Hematopoietic multipotent progenitor cell (in vitro differentiated cells): ENCODE results near the gene CFAP206. TPM values are rescaled to one million over a fixed set of nuclear protein-coding genes. Genes with fewer than 3 reads are reported as not detected.
"Not testable (repeated sequence)": the region's sequence is repeated elsewhere in the genome, so short reads cannot be mapped to it uniquely, and the experiment has no call there.

Experiments used
- DNase-seq, 3 donors: peaks; one replicate each; pipeline ENCODE4 v3.0.0-alpha.2; 2011 to 2015; ENCODE audit warnings: low read depth in 2 of 3, low spot score in 2 of 3
- total RNA-seq: library from RNA; depleted of rRNA; stranded (reverse); fragments of >200 nt; gene quantifications from one replicate; pipeline ENCODE4 v1.2.3, GENCODE V29; 2012

Gene CFAP206
- total RNA-seq, 1 donor: under 0.01 TPM

- no peak for DNase-seq
Observed at GRCh38 chr6:87420360-87420759, 12.6 kb downstream of the CFAP206 start.

GRCh38 chr6:87421576-87421975, 13.8 kb downstream of the CFAP206 start:
- DNase-seq: no peak

GRCh38 chr6:87426789-87427188, 19.0 kb downstream of the CFAP206 start:
- DNase-seq: no peak

GRCh38 chr6:87430499-87430898, 22.7 kb downstream of the CFAP206 start:
- no peak for DNase-seq

- no peak for DNase-seq
Observed at GRCh38 chr6:87431263-87431662, 23.5 kb downstream of the CFAP206 start.

- DNase-seq: peak; percentile 13 to 82 (median 70)
Observed at GRCh38 chr6:87436435-87436834, 28.7 kb downstream of the CFAP206 start.

GRCh38 chr6:87441711-87442110, 33.9 kb downstream of the CFAP206 start:
- no peak for DNase-seq

GRCh38 chr6:87444362-87444761, 36.6 kb downstream of the CFAP206 start:
- no peak for DNase-seq

GRCh38 chr6:87465051-87465450, 57.3 kb downstream of the CFAP206 start:
- DNase-seq: no peak

GRCh38 chr6:87472525-87473418, 65.0 kb downstream of the CFAP206 start, which contains the start of gene SLC35A1:
SLC35A1 (plus strand) TSS chr6:87472974; CDS start chr6:87473004, 30 bp downstream.
- peak; percentile 66 to 87 (median 83) for DNase-seq

GRCh38 chr6:87473419-87473903, 65.7 kb downstream of the CFAP206 start:
- DNase-seq: peak in 1 of 3 donors; percentile 76

GRCh38 chr6:87481931-87482330, 74.2 kb downstream of the CFAP206 start:
- DNase-seq: no peak

GRCh38 chr6:87482366-87482765, 74.6 kb downstream of the CFAP206 start:
- DNase-seq: no peak

GRCh38 chr6:87483929-87484328, 76.2 kb downstream of the CFAP206 start:
- DNase-seq: peak in 2 of 3 donors; percentile 19 to 34

- no peak for DNase-seq
Observed at GRCh38 chr6:87484491-87484890, 76.7 kb downstream of the CFAP206 start.

- DNase-seq: no peak
Observed at GRCh38 chr6:87487555-87487954, 79.8 kb downstream of the CFAP206 start.

GRCh38 chr6:87489326-87489725, 81.6 kb downstream of the CFAP206 start:
- not testable (repeated sequence) for DNase-seq

- no peak for DNase-seq
Observed at GRCh38 chr6:87494761-87495422, 87.1 kb downstream of the CFAP206 start.

- DNase-seq: no peak
Observed at GRCh38 chr6:87498048-87498447, 90.3 kb downstream of the CFAP206 start.

- no peak for DNase-seq
Observed at GRCh38 chr6:87501809-87502572, 94.2 kb downstream of the CFAP206 start.

- DNase-seq: no peak
Observed at GRCh38 chr6:87504441-87504840, 96.7 kb downstream of the CFAP206 start.
